ENCODE data around the gene ARHGAP10. TPM values are rescaled to one million over a fixed set of nuclear protein-coding genes. Genes with fewer than 3 reads are reported as not detected.

Gene ARHGAP10
- total RNA-seq, 1 experiment from 2014 or later: 4.8 TPM

DNA sequence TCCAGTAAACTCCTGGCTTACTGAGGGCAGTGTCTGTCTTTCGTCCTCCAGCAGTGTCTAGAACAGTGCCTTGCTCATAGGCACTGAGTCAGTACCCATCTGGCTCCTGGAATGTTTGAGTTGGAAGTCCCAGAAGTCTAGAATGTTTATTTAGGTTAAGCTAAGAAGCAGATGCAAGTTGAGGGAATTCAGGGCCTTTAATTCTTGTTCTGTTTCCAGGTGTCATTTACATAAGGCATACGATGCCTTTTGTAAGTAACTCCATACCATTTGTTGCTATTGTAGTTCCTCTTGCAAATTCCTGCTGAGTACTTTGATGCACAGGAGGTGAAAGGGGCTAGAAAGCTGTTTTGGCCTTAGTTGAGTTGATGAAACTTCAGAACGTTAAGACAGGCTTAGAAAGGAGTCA is 22.2 kb downstream of the ARHGAP10 start:
- no peaks in the 10 kb centered on the region for H3K27me3 ChIP-seq (replicated peaks; ENCODE audit: insufficient read depth, low read depth, low read length, poor library complexity)
- no peaks in the 10 kb centered on the region for H3K9me3 ChIP-seq (ENCODE audit: low read depth, low read length, poor library complexity, severe bottlenecking)
- TF ChIP-seq EZH2 (IDR thresholded peaks at IDR 0.05; ENCODE audit: borderline replicate concordance, low read depth, low read length, poor library complexity, severe bottlenecking) (no peak), CTCF (conservative IDR thresholded peaks at IDR 0.05; ENCODE audit: low read depth, low read length) (no peak)
- H3K4me1 ChIP-seq (ENCODE audit: insufficient read depth, low read length, poor library complexity, severe bottlenecking): no peaks in the 10 kb centered on the region
- no peaks in the 10 kb centered on the region for H3K36me3 ChIP-seq (ENCODE audit: insufficient read depth, low read length, poor library complexity, severe bottlenecking)
- intact Hi-C loops (cut with micrococcal nuclease; ENCODE audit: unreplicated experiment): no loop called here
- DNase-seq (ENCODE audit: low spot score): no peak
- no peak overlapping the region for H3K27ac ChIP-seq (ENCODE audit: low read depth, low read length, poor library complexity, severe bottlenecking)
- POLR2A ChIA-PET (ENCODE audit: low non-redundant PET): no interaction called here
- no TSS peak for BruUV-seq (replicated peaks)
- no peak overlapping the region for H3K4me3 ChIP-seq (ENCODE audit: low read depth, low read length, poor library complexity, severe bottlenecking)
- CTCF ChIA-PET: no interaction called here

DNA sequence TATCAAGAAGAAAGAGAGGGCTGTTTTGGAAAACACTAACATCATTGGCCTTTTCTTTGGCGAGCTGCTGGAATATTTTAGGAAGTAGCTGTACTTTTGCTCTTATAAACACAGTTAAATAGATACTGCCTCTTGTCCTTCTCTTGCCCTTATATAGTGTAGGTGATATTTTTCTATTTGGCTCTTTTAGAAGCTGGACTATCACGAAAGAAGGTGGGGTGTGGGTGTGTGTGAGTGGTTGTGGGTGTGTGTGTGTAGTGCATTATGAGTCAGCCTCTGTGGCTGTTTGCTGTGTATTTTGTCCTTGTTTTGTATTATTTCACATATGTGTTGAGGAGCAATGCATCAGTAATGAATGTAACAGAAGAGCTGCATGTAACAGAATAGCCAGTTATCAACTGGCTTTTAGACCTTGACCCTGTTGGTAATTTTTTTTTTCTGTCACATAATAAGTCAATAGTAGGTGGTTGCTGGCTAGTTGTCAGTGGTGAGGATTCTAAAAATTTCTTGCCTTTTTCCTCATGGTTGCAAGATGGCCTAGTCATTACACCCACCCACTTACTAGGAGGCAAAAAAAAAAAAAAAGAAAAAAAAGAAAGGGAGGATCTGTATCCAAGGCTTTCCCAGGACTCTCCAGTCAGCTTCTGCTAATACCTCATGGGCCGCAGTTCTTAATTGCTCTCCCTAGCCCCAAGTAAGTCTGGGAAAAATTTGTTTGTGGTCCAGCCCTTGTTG is 23.8 kb downstream of the ARHGAP10 start:
- intact Hi-C loops (cut with micrococcal nuclease; ENCODE audit: unreplicated experiment): no loop called here
- CTCF ChIA-PET: interaction anchor here (0.6 kb wide), 1 partner anchor 111 kb away, joined by 3 read pairs; no protein-coding TSS in a partner anchor
- Histone ChIP-seq H3K27ac (ENCODE audit: low read depth, low read length, poor library complexity, severe bottlenecking) (no peak overlapping the region), H3K27me3 (replicated peaks; ENCODE audit: insufficient read depth, low read depth, low read length, poor library complexity) (no peaks in the 10 kb centered on the region), H3K4me1 (ENCODE audit: insufficient read depth, low read length, poor library complexity, severe bottlenecking) (no peaks in the 10 kb centered on the region), H3K36me3 (ENCODE audit: insufficient read depth, low read length, poor library complexity, severe bottlenecking) (no peaks in the 10 kb centered on the region), H3K4me3 (ENCODE audit: low read depth, low read length, poor library complexity, severe bottlenecking) (no peak overlapping the region), H3K9me3 (ENCODE audit: low read depth, low read length, poor library complexity, severe bottlenecking) (no peaks in the 10 kb centered on the region)
- DNase-seq (ENCODE audit: low spot score): no peak
- TF ChIP-seq EZH2 (IDR thresholded peaks at IDR 0.05; ENCODE audit: borderline replicate concordance, low read depth, low read length, poor library complexity, severe bottlenecking): no peak
- no peak for TF ChIP-seq CTCF (conservative IDR thresholded peaks at IDR 0.05; ENCODE audit: low read depth, low read length)
- BruUV-seq (replicated peaks): no TSS peak
- POLR2A ChIA-PET (ENCODE audit: low non-redundant PET): no interaction called here

DNA sequence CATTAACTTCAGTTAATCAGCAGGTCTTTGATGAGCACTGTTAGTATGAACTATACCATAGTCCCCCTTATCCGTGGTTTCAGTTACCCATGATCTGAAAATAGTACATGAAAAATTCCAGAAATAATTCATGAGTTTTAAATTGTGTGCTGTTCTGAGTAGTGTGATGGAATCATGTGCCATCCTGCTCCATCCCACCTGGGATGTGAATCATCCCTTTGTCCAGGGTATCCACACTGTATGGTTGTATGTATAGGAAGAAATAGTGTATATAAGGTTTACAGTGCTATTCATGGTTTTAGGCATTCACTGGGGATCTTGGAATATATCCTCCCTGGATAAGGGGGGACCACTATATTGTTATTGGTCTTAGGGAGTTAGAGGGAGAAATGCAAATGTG is 24.5 kb downstream of the ARHGAP10 start:
- H3K36me3 ChIP-seq (ENCODE audit: insufficient read depth, low read length, poor library complexity, severe bottlenecking): no peaks in the 10 kb centered on the region
- DNase-seq (ENCODE audit: low spot score): no peak
- CTCF ChIA-PET: no interaction called here
- H3K4me3 ChIP-seq (ENCODE audit: low read depth, low read length, poor library complexity, severe bottlenecking): no peak overlapping the region
- H3K4me1 ChIP-seq (ENCODE audit: insufficient read depth, low read length, poor library complexity, severe bottlenecking): no peaks in the 10 kb centered on the region
- BruUV-seq (replicated peaks): no TSS peak
- H3K27me3 ChIP-seq (replicated peaks; ENCODE audit: insufficient read depth, low read depth, low read length, poor library complexity): no peaks in the 10 kb centered on the region
- intact Hi-C loops (cut with micrococcal nuclease; ENCODE audit: unreplicated experiment): no loop called here
- POLR2A ChIA-PET (ENCODE audit: low non-redundant PET): interaction anchor here (0.6 kb wide), 1 partner anchor 74 kb away, joined by 10 read pairs; no protein-coding TSS in a partner anchor
- no peaks in the 10 kb centered on the region for H3K9me3 ChIP-seq (ENCODE audit: low read depth, low read length, poor library complexity, severe bottlenecking)
- H3K27ac ChIP-seq (ENCODE audit: low read depth, low read length, poor library complexity, severe bottlenecking): no peak overlapping the region
- TF ChIP-seq CTCF (conservative IDR thresholded peaks at IDR 0.05; ENCODE audit: low read depth, low read length): no peak

All from A673 (cell line).